Ishikawa (cell line): Measurements from ENCODE around the gene A2ML1.

Source experiments
- FOXM1 ChIP-seq: IDR thresholded peaks from 2 replicates; pipeline ENCODE4 v1.6.1; 2012; ENCODE audit warnings: low read depth, borderline replicate concordance
- MAX ChIP-seq: IDR thresholded peaks from 2 replicates; pipeline ENCODE4 v1.6.1; 2012
- TAF1 ChIP-seq: IDR thresholded peaks from 2 replicates; pipeline ENCODE4 v1.6.1; 2012; ENCODE audit warnings: low read depth, mild to moderate bottlenecking
- TEAD4 ChIP-seq: IDR thresholded peaks from 2 replicates; pipeline ENCODE4 v1.6.1; 2012
- TF ChIP-seq, protein P1 (sequence below): IDR thresholded peaks from 2 replicates; pipeline ENCODE4 v1.6.1; 2012

DNA sequence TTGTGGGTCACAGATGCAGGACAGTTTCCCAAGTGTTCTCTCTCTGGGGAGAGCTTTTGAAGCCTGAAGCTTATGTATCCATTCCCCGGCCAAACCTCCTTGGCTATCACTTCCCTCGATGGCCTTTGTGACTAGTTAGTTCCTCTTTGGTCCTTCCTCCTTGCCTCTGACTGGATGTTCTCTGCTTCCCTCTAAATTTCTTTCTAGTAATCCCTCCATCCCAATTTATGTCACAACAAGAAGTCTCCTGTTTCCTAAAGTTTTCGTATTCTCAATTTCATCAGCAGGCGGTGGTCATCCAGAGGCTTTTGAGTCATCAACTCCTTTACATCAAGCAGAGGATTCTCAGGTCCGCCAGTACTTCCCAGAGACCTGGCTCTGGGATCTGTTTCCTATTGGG, 27.5 kb downstream of the A2ML1 start:
- TF ChIP-seq, protein P1, sequence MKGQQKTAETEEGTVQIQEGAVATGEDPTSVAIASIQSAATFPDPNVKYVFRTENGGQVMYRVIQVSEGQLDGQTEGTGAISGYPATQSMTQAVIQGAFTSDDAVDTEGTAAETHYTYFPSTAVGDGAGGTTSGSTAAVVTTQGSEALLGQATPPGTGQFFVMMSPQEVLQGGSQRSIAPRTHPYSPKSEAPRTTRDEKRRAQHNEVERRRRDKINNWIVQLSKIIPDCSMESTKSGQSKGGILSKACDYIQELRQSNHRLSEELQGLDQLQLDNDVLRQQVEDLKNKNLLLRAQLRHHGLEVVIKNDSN, result no peak
- TF ChIP-seq MAX (no peak), TEAD4 (no peak), FOXM1 (no peak), TAF1 (no peak)
